Neural progenitor cell (in vitro differentiated cells): ENCODE results near the gene EXOSC1. TPM values are rescaled to one million over a fixed set of nuclear protein-coding genes. Genes with fewer than 3 reads are reported as not detected.

Experiments used
- DNase-seq: peaks from one replicate; pipeline ENCODE4 v3.0.0-alpha.2; 2016; ENCODE audit warnings: low spot score
- H2AFZ ChIP-seq: fragments of 200-600 bp; sonication (generic); replicated peaks from 2 replicates; pipeline ENCODE4 v1.6.1; 2016; ENCODE audit warnings: antibody characterized with exemption
- H3F3A ChIP-seq: fragments of 200-600 bp; sonication (generic); 2 replicates; pipeline ENCODE4 v1.6.1; 2016; ENCODE audit warnings: antibody characterized with exemption, low read depth
- H3K27ac ChIP-seq: fragments of 200-600 bp; sonication (generic); 2 replicates; pipeline ENCODE4 v1.5.1; 2016; ENCODE audit warnings: mild to moderate bottlenecking
- H3K27me3 ChIP-seq: fragments of 200-600 bp; sonication (generic); 2 replicates; pipeline ENCODE4 v1.6.1; 2016; ENCODE audit warnings: mild to moderate bottlenecking, moderate library complexity
- H3K36me3 ChIP-seq: fragments of 200-600 bp; sonication (generic); 2 replicates; pipeline ENCODE4 v1.5.1; 2016
- H3K4me1 ChIP-seq: fragments of 200-600 bp; sonication (generic); 2 replicates; pipeline ENCODE4 v1.6.1; 2016; ENCODE audit warnings: mixed run types
- H3K4me2 ChIP-seq: fragments of 200-600 bp; sonication (generic); 2 replicates; pipeline ENCODE4 v1.6.1; 2016
- H3K4me3 ChIP-seq: fragments of 200-600 bp; sonication (generic); 2 replicates; pipeline ENCODE4 v1.5.1; 2016
- H3K79me2 ChIP-seq: fragments of 200-600 bp; sonication (generic); 2 replicates; pipeline ENCODE4 v1.6.1; 2016; ENCODE audit warnings: low read depth
- H3K9ac ChIP-seq: fragments of 200-600 bp; sonication (generic); 2 replicates; pipeline ENCODE4 v1.6.1; 2016
- H3K9me3 ChIP-seq: fragments of 200-600 bp; sonication (generic); 2 replicates; pipeline ENCODE4 v1.5.1; 2016; ENCODE audit warnings: low read depth
- H4K20me1 ChIP-seq: fragments of 200-600 bp; sonication (generic); 2 replicates; pipeline ENCODE4 v1.6.1; 2016; ENCODE audit warnings: low read depth
- H3K27ac Mint-ChIP-seq: 3 replicates; pipeline ENCODE4 v1.8.0; 2021; ENCODE audit warnings: mixed read lengths
- H3K27me3 Mint-ChIP-seq: 2 replicates; pipeline ENCODE4 v1.8.0; 2022; ENCODE audit warnings: low read depth, mild to moderate bottlenecking, inconsistent platforms, moderate library complexity, mixed read lengths; ENCODE audit not compliant: insufficient read depth
- H3K36me3 Mint-ChIP-seq: 3 replicates; pipeline ENCODE4 v1.8.0; 2021; ENCODE audit warnings: mixed read lengths
- H3K4me1 Mint-ChIP-seq: 3 replicates; pipeline ENCODE4 v1.8.0; 2021; ENCODE audit warnings: mixed read lengths
- H3K4me3 Mint-ChIP-seq: 3 replicates; pipeline ENCODE4 v1.8.0; 2021; ENCODE audit warnings: mild to moderate bottlenecking, moderate library complexity, mixed read lengths
- H3K9me3 Mint-ChIP-seq: 3 replicates; pipeline ENCODE4 v1.8.0; 2020; ENCODE audit warnings: mixed read lengths
- CTCF ChIP-seq: fragments of 200-600 bp; sonication (generic); IDR thresholded peaks from 2 replicates; pipeline ENCODE4 v1.5.1; 2017; ENCODE audit warnings: antibody characterized with exemption, mild to moderate bottlenecking
- EZH2 ChIP-seq: fragments of 200-600 bp; sonication (generic); IDR thresholded peaks from 2 replicates; pipeline ENCODE4 v1.6.1; 2017; ENCODE audit warnings: antibody characterized with exemption, mild to moderate bottlenecking, moderate library complexity
- EZH2phosphoT487 ChIP-seq: fragments of 200-600 bp; sonication (generic); IDR thresholded peaks from 2 replicates; pipeline ENCODE4 v1.6.1; 2017; ENCODE audit warnings: antibody characterized with exemption
- total RNA-seq: library from RNA; depleted of rRNA; stranded (reverse); fragments of >200 nt; gene quantifications from 2 replicates; pipeline ENCODE4 v1.2.3, GENCODE V29; 2015; ENCODE audit warnings: low replicate concordance

The EXOSC1 gene
- total RNA-seq: 48.7 and 72.6 TPM in 2 replicates

GRCh38 chr10:97445722-97446639, at the start of gene EXOSC1, which contains the start of gene ZDHHC16:
Gene EXOSC1 (minus strand): TSS chr10:97446006. CDS start chr10:97445985, 21 bp downstream.
Gene ZDHHC16 (plus strand): TSS chr10:97446175. CDS start chr10:97451676, 5,501 bp downstream.
- peak within 1 kb of the TSS; percentile 93 for H3K4me3 Mint-ChIP-seq
- H2AFZ ChIP-seq: peak within 1 kb of the TSS; percentile 39
- H3K36me3 ChIP-seq: no peaks in the 10 kb centered on the region
- H3K27me3 ChIP-seq: no peaks in the 10 kb centered on the region
- peak within 1 kb of the TSS; percentile 72 for H3K4me3 ChIP-seq
- no peaks in the 10 kb centered on the region for H3K9me3 Mint-ChIP-seq
- TF ChIP-seq EZH2 (no peak), CTCF (peak; percentile 30), EZH2phosphoT487 (no peak)
- H3K27ac Mint-ChIP-seq: no peak within 1 kb of the TSS
- peaks cover 17% of the 10 kb centered on the region for H4K20me1 ChIP-seq
- no peaks in the 10 kb centered on the region for H3K9me3 ChIP-seq
- peaks cover 17% of the 10 kb centered on the region for H3F3A ChIP-seq
- DNase-seq: peak; percentile 98
- peak within 1 kb of the TSS; percentile 93 for H3K4me2 ChIP-seq
- H3K4me1 Mint-ChIP-seq: peaks cover 37% of the 10 kb centered on the region
- H3K27me3 Mint-ChIP-seq: peaks cover 2% of the 10 kb centered on the region
- peaks cover 22% of the 10 kb centered on the region for H3K4me1 ChIP-seq
- H3K36me3 Mint-ChIP-seq: peaks cover 15% of the 10 kb centered on the region
- peaks cover 66% of the 10 kb centered on the region for H3K79me2 ChIP-seq
- H3K9ac ChIP-seq: peak within 1 kb of the TSS; percentile 61
- no peak within 1 kb of the TSS for H3K27ac ChIP-seq

GRCh38 chr10:97494863-97495506, 49.2 kb upstream of the EXOSC1 start:
- Histone ChIP-seq H3K9me3 (no peaks in the 10 kb centered on the region), H3K36me3 (no peaks in the 10 kb centered on the region), H4K20me1 (peaks cover 74% of the 10 kb centered on the region), H3K27ac (peak overlapping the region; percentile 31), H3K9ac (no peak overlapping the region), H3F3A (peaks cover 35% of the 10 kb centered on the region), H2AFZ (no peak overlapping the region), H3K79me2 (peaks cover 84% of the 10 kb centered on the region), H3K4me2 (peak overlapping the region; percentile 65), H3K4me1 (peaks cover 32% of the 10 kb centered on the region), H3K27me3 (peaks cover 9% of the 10 kb centered on the region), H3K4me3 (no peak overlapping the region)
- Mint-ChIP-seq H3K9me3 (no peaks in the 10 kb centered on the region), H3K4me1 (peaks cover 40% of the 10 kb centered on the region), H3K36me3 (peaks cover 3% of the 10 kb centered on the region), H3K27me3 (peaks cover 3% of the 10 kb centered on the region), H3K4me3 (peak overlapping the region; percentile 48), H3K27ac (no peak overlapping the region)
- no peak for TF ChIP-seq EZH2
- no peak for TF ChIP-seq EZH2phosphoT487
- no peak for TF ChIP-seq CTCF
- DNase-seq: peak; percentile 13

- no peak overlapping the region for H3K27ac Mint-ChIP-seq
- Histone ChIP-seq H3K27me3 (peaks cover under 1% of the 10 kb centered on the region), H3K4me3 (no peak overlapping the region), H2AFZ (no peak overlapping the region), H3K4me2 (no peak overlapping the region), H3K9me3 (no peaks in the 10 kb centered on the region), H3K36me3 (no peaks in the 10 kb centered on the region), H3K27ac (no peak overlapping the region), H3K4me1 (peaks cover 27% of the 10 kb centered on the region), H4K20me1 (peaks cover 77% of the 10 kb centered on the region), H3K9ac (no peak overlapping the region), H3F3A (peaks cover 35% of the 10 kb centered on the region), H3K79me2 (peaks cover 90% of the 10 kb centered on the region)
- no peaks in the 10 kb centered on the region for H3K9me3 Mint-ChIP-seq
- peaks cover 37% of the 10 kb centered on the region for H3K4me1 Mint-ChIP-seq
- no peak overlapping the region for H3K4me3 Mint-ChIP-seq
- H3K27me3 Mint-ChIP-seq: no peaks in the 10 kb centered on the region
- TF ChIP-seq CTCF (no peak), EZH2phosphoT487 (no peak)
- peaks cover 3% of the 10 kb centered on the region for H3K36me3 Mint-ChIP-seq
- DNase-seq: no peak
Measured at GRCh38 chr10:97494151-97494550, 48.3 kb upstream of the EXOSC1 start.
